ENCODE measurements around the gene ARMH2.

The ARMH2 gene

GRCh38 chr6:24798740-24799540 is at the start of gene ARMH2:
Gene ARMH2, minus strand, starts transcription at chr6:24798917. Its CDS starts 60 bp downstream, at chr6:24798857.
- TF ChIP-seq, protein P1, sequence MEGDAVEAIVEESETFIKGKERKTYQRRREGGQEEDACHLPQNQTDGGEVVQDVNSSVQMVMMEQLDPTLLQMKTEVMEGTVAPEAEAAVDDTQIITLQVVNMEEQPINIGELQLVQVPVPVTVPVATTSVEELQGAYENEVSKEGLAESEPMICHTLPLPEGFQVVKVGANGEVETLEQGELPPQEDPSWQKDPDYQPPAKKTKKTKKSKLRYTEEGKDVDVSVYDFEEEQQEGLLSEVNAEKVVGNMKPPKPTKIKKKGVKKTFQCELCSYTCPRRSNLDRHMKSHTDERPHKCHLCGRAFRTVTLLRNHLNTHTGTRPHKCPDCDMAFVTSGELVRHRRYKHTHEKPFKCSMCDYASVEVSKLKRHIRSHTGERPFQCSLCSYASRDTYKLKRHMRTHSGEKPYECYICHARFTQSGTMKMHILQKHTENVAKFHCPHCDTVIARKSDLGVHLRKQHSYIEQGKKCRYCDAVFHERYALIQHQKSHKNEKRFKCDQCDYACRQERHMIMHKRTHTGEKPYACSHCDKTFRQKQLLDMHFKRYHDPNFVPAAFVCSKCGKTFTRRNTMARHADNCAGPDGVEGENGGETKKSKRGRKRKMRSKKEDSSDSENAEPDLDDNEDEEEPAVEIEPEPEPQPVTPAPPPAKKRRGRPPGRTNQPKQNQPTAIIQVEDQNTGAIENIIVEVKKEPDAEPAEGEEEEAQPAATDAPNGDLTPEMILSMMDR (IDR thresholded peaks at IDR 0.05; ENCODE audit: extremely low read depth, missing control alignments): no peak
- DNase-seq (ENCODE audit: low spot score): no peak

- DNase-seq (ENCODE audit: low spot score): no peak
- TF ChIP-seq, protein P1 (IDR thresholded peaks at IDR 0.05; ENCODE audit: extremely low read depth, missing control alignments): no peak
These were observed 49.7 kb upstream of the ARMH2 start for GRCh38 chr6:24848461-24848860.

- TF ChIP-seq, protein P1 (IDR thresholded peaks at IDR 0.05; ENCODE audit: extremely low read depth, missing control alignments): no peak
- DNase-seq (ENCODE audit: low spot score): no peak
These were observed 48.7 kb upstream of the ARMH2 start for GRCh38 chr6:24847402-24847801.

DNA sequence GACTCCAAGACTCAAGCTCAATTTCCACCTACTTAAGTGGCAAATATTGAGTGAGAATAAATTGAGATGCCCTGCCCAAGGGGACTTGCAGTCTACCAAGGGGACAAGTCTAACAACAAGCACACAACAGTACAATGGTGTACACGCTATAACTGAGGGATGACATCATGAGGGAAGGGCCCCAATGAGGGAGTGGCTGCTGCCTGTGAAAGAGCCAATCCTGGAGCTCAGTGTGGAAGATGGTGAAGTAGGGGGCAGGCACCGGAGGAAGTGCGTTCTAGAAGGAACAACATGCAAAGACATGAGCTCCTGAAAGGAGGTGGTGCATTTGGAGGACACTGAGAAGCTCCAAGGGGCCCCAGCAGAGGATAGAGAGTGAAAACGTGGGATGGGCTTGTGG is 46.9 kb upstream of the ARMH2 start:
- TF ChIP-seq, protein P1 (IDR thresholded peaks at IDR 0.05; ENCODE audit: extremely low read depth, missing control alignments): no peak
- no peak for DNase-seq (ENCODE audit: low spot score)

DNA sequence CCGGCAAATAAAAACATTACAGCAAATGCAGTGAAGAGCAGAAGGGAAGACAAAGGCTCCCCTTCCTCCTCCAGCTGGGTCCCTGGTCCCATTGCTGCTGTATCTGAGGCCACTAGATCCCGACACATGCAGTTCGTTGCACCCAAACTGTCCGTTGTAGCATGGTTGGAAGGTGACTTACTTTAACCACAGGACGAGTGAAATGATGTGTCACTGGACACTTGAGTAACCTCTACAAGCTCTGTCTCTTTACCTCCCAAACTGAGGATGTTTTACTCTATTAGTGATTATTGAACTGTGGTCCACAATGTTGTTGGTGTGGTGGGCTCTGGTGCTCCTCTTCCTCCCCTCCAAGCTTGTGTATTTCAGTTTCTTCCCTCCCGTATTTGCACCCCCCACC is 46.2 kb upstream of the ARMH2 start:
- TF ChIP-seq, protein P1 (IDR thresholded peaks at IDR 0.05; ENCODE audit: extremely low read depth, missing control alignments): no peak
- DNase-seq (ENCODE audit: low spot score): peak; percentile 23

DNA sequence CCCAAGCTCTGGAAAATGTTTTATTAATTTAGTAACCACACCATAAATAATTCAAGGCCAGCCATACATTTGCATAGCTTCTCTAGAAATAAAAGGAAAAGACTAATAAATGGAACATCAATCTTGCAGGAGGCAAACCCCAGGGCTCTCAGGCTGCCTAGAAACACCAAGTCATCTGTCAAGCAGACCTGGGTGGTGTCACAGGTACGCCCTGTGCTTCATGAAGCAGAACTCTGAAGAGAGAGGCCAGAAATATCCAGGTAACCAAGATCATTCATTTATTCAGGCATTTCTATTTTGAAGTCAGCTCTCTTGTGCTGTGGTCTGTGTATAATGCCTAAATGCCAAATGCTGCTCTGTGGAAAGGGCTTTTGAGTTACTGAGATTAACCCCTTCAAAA is 45.3 kb upstream of the ARMH2 start:
- DNase-seq (ENCODE audit: low spot score): no peak
- TF ChIP-seq, protein P1 (IDR thresholded peaks at IDR 0.05; ENCODE audit: extremely low read depth, missing control alignments): no peak

DNA sequence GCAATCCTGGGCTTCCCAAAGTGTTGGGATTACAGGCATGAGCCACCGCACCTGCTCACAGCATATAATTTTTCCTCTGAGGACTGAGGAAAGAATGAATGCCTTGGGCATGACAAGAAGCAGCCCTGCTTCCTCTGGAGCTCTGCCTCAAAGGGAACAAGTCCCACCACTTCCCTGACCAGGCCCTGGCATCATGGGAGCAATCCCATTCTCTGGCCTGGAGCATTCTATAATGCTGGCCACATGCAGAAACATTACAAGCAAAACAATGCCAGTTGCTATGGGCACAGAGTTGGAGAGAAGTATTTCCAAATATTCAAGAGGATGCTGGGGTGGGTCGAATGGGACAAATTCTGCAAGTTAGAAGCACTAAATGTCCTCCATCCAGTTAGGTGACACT is 41.5 kb upstream of the ARMH2 start:
- TF ChIP-seq, protein P1 (IDR thresholded peaks at IDR 0.05; ENCODE audit: extremely low read depth, missing control alignments): no peak
- no peak for DNase-seq (ENCODE audit: low spot score)
